HG02884 (cell line): ENCODE results near the gene BRSK1.
A peak's percentile ranks its signal among the peaks of the same experiment; 100 is the strongest.

ENCODE experiments used
- ATAC-seq: cut with Tn5 transposase; IDR thresholded peaks from one replicate; pipeline ENCODE4 v1.9.1; 2021; ENCODE audit warnings: mild to moderate bottlenecking, moderate library complexity; ENCODE audit not compliant: unreplicated experiment

Gene BRSK1

GRCh38 chr19:55273978-55274707, 9.7 kb upstream of the BRSK1 start:
- no peak for ATAC-seq

GRCh38 chr19:55275851-55276719, 7.7 kb upstream of the BRSK1 start:
- peak; percentile 58 for ATAC-seq

GRCh38 chr19:55276720-55277430, 6.9 kb upstream of the BRSK1 start:
- ATAC-seq: no peak

DNA sequence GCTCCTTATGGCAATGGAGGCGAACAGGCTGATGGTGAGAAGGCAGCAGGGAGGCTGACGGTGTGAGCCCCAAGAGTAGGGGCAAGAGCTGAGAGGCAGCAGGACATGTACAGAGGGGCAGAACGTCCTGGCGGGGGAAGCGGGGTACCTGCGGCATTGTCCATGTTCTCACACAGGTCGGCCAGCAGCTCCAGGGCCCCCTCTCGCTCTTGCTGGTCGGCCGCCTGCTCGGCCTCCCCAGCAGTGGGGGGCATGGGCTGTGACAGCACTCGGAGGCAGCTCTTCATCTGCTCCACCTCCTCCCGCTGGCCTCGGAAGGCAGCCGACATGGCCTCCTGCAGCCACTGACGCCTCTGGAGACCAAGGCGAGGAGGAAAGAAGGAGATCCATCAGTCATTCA, 6.3 kb upstream of the BRSK1 start:
- ATAC-seq: no peak

DNA sequence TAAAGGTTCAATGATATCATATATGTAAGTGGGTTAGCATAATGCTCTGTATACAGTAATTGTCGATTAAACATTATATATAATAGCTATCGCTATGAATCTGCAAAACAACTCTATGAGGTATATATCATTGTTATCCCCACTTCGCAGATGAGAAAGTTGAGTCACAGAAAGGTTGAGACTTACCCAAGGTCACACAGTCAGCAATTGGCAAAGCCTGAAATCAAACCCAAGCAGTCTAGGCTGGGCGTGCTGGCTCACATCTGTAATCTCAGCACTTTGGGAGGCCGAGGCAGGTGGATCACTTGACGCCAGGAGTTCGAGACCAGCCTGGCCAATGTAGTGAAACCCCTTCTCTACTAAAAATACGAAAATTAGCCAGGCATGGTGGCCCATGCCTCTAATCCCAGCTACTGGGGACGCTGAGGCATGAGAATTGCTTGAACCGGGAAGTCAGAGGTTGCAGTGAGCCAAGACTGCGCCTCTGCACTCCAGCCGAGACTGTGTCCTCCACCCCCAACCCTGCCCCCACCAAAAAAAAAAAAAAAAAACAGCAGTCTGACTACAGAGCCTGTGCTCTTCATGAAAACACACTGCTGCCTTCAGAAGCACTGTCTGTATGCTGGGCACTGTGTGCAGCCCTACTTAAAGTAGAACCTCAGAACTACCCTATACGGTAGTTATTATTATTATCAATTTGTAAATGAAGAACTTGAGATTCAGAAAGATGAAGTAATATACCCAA, 5.2 kb upstream of the BRSK1 start:
- ATAC-seq: no peak

DNA sequence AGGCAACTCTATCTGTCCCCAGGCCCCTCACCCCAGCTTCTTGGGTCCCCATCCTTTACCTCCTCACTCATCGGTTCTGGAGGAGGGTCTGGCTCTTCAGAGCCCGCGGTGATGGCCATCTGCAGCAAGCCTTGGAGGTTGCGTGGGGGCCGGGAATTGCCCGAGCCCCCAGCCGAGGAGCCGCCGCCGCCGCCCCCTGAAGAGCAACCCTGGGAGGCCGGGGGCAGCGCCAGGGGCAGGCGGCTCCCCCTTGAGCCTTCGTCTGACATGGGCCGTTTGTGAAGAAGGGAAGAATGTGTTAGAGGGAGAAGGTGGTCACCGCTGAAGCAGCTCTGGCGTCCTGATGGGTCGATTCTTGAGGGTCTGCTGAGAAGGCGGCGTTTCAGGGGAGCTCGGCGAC, 4.5 kb upstream of the BRSK1 start:
- no peak for ATAC-seq

GRCh38 chr19:55279770-55280643, 3.8 kb upstream of the BRSK1 start, which contains the start of gene HSPBP1:
TSS of gene HSPBP1 (minus strand) at chr19:55280110. CDS start at chr19:55279608, 502 bp downstream.
- peak; percentile 51 for ATAC-seq

- ATAC-seq: no peak
Measured at GRCh38 chr19:55284405-55285058, 735 bp downstream of the BRSK1 start.

GRCh38 chr19:55285229-55285890, 1.6 kb downstream of the BRSK1 start:
- no peak for ATAC-seq

DNA sequence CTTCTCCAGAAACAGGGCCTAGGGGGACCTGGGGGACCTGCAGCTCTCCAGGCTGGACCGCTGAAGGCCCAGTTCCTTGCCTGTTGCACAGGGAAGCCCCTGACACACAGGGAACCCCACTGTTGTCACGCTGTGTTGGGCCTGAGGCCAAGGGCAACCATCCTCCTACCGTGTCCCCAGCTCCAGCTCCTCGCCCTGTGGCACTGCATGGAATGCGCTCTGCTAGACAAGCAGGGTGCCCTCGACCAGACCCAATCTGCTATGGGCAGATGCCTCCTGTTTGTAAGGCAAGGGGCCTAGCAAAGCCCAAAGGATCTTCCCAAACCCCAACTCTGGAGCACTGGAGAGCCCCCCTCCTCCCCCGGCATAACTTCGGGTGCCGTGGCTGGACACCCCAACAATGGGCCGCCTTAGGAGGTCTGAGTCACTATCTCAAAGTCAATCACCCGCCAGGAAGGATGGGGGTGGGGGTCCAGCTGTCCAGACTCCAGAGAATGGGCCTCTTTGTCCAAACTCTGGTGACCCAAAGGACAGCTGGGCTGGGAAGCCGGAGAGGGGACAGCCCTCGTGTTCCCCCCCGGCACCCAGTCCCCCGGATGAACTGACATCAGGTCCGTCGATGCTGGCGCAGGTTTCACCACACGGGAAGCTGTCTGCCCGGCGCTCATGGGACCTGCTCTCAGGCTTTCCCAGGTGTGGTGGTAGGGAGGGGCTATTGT, 3.7 kb downstream of the BRSK1 start:
- ATAC-seq: no peak

GRCh38 chr19:55289117-55289796, 5.5 kb downstream of the BRSK1 start:
- ATAC-seq: no peak

DNA sequence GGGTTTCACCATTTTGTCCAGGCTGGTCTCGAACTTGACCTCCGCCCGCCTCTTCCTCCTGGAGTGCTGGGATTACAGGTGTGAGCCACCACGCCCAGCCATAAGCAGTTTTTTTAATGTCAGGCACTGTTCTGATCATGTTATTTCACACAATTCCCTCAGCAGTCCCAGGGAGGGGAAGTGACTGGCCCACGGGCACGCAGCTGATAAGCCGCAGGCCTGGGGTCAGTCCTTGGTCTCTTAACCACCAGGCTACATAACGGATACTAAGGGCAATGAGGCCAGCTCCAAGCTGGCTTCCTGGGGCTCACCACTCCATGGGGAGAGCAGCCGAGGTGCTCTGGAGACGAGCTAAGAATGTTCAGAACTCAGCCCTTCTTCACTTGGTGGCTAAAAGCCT, 13.5 kb downstream of the BRSK1 start:
- no peak for ATAC-seq

GRCh38 chr19:55299991-55300390, 16.2 kb downstream of the BRSK1 start:
- no peak for ATAC-seq

GRCh38 chr19:55300886-55301458, 17.2 kb downstream of the BRSK1 start:
- no peak for ATAC-seq

DNA sequence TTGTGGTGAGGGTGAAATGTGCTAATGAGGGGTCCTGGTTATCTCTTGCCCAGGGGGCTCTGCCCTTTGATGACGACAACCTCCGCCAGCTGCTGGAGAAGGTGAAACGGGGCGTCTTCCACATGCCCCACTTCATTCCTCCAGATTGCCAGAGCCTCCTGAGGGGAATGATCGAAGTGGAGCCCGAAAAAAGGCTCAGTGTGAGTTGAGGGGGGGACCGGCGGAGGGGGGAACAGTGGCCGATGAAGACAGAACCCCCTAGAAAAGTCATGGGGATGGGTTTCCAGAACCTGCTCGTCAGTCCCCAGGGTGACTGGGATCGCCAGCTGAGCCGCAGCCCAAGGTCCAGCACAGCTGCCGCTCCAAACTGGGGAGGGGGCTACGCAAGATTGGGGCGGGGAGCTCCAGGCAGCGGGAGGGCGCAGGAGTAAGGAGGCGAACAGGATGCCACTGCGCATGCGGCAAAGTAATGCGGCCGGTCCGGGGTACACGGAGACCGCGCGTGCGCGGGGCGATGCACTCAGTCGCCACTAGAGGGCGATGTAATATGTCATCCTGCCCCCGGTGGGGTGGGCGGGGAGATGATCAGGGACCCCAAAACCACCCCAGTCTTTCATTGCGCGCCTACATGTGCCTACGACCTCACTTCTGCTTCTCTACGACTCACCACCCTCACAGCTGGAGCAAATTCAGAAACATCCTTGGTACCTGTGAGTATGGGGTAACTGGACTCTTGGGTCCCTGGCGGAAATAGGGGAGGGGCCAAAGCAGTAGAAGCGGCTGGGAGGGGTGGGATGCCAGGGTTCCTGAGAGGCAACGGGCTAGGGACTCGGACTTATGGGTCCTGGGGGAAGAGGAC, 17.9 kb downstream of the BRSK1 start:
- ATAC-seq: peak; percentile 69

- ATAC-seq: no peak
Measured at GRCh38 chr19:55302318-55302703, 18.5 kb downstream of the BRSK1 start.
